Neuronal stem cell (in vitro differentiated cells): ENCODE results near the gene TCTA.

Source experiments
- DNase-seq: peaks from one replicate; pipeline ENCODE4 v3.0.0-alpha.2; 2013; ENCODE audit warnings: low spot score
- H2AFZ ChIP-seq: one replicate; pipeline ENCODE4 v1.6.1; 2013; ENCODE audit warnings: mild to moderate bottlenecking, low read length, inconsistent platforms
- H2AK5ac ChIP-seq: 2 replicates; pipeline ENCODE4 v1.6.1; 2013; ENCODE audit warnings: low read depth, mild to moderate bottlenecking, inconsistent platforms, low read length, moderate library complexity, mixed read lengths
- H2BK120ac ChIP-seq: 2 replicates; pipeline ENCODE4 v1.6.1; 2013; ENCODE audit warnings: low read depth, mild to moderate bottlenecking, inconsistent platforms, low read length, moderate library complexity, mixed read lengths
- H2BK12ac ChIP-seq: one replicate; pipeline ENCODE4 v1.6.1; 2013; ENCODE audit warnings: low read length, inconsistent platforms
- H2BK15ac ChIP-seq: 2 replicates; pipeline ENCODE4 v1.6.1; 2013; ENCODE audit warnings: mild to moderate bottlenecking, low read length, inconsistent platforms, mixed read lengths
- H2BK5ac ChIP-seq: one replicate; pipeline ENCODE4 v1.6.1; 2013; ENCODE audit warnings: inconsistent platforms, mild to moderate bottlenecking, low read length, moderate library complexity
- H3K14ac ChIP-seq: one replicate; pipeline ENCODE4 v1.6.1; 2013; ENCODE audit warnings: low read length, inconsistent platforms
- H3K18ac ChIP-seq: 2 replicates; pipeline ENCODE4 v1.6.1; 2013; ENCODE audit warnings: low read length, inconsistent platforms
- H3K23ac ChIP-seq: 2 replicates; pipeline ENCODE4 v1.6.1; 2013; ENCODE audit warnings: low read depth, mild to moderate bottlenecking, mixed read lengths, low read length, inconsistent platforms; ENCODE audit not compliant: poor library complexity
- H3K27ac ChIP-seq: replicated peaks from 3 replicates; pipeline ENCODE4 v1.5.1; 2013; ENCODE audit warnings: low read length, inconsistent platforms
- H3K27me3 ChIP-seq, 3 experiments: 2 replicates each; pipeline ENCODE4 v1.6.1; 2013; ENCODE audit warnings: low read length in 3 of 3, mild to moderate bottlenecking in 2 of 3, inconsistent platforms in 1 of 3, low read depth in 1 of 3, mixed read lengths in 1 of 3, moderate library complexity in 1 of 3; ENCODE audit not compliant: control insufficient read depth in 3 of 3, insufficient read depth in 3 of 3
- H3K36me3 ChIP-seq, 2 donors: replicated peaks in 1 of 2; 2 replicates each; pipeline ENCODE4 v1.6.1; 2013; ENCODE audit warnings: low read length in 2 of 2; ENCODE audit not compliant: control insufficient read depth in 2 of 2, insufficient read depth in 2 of 2
- H3K4ac ChIP-seq: 2 replicates; pipeline ENCODE4 v1.6.1; 2013; ENCODE audit warnings: inconsistent platforms, mild to moderate bottlenecking, low read length, moderate library complexity
- H3K4me1 ChIP-seq, 2 donors: 1 replicate in 1 of 2; 2 replicates in 1 of 2; pipeline ENCODE4 v1.6.1; 2013; ENCODE audit warnings: low read length in 2 of 2, low read depth in 1 of 2; ENCODE audit not compliant: control insufficient read depth in 2 of 2, insufficient read depth in 1 of 2
- H3K4me2 ChIP-seq: one replicate; pipeline ENCODE4 v1.6.1; 2013; ENCODE audit warnings: mild to moderate bottlenecking, low read length, inconsistent platforms; ENCODE audit not compliant: insufficient read depth, poor library complexity, severe bottlenecking
- H3K4me3 ChIP-seq, 2 donors: 2 replicates each; pipeline ENCODE4 v1.5.1; 2013; ENCODE audit warnings: low read length in 2 of 2, mild to moderate bottlenecking in 2 of 2, inconsistent platforms in 1 of 2, moderate library complexity in 1 of 2
- H3K79me1 ChIP-seq: one replicate; pipeline ENCODE4 v1.6.1; 2013; ENCODE audit warnings: low read depth, mild to moderate bottlenecking, inconsistent platforms, low read length, moderate library complexity
- H3K9ac ChIP-seq: one replicate; pipeline ENCODE4 v1.6.1; 2013; ENCODE audit warnings: mild to moderate bottlenecking, low read depth, low read length, inconsistent platforms; ENCODE audit not compliant: poor library complexity
- H3K9me3 ChIP-seq, 2 donors: replicated peaks in 1 of 2; 2 replicates each; pipeline versions ENCODE3 to v1.6.1; 2013; ENCODE audit warnings: low read length in 2 of 2, mild to moderate bottlenecking in 2 of 2, inconsistent platforms in 1 of 2, low read depth in 1 of 2, mixed read lengths in 1 of 2, moderate library complexity in 1 of 2; ENCODE audit not compliant: control insufficient read depth in 2 of 2, insufficient read depth in 1 of 2
- H4K8ac ChIP-seq: one replicate; pipeline ENCODE4 v1.6.1; 2013; ENCODE audit warnings: low read depth, mild to moderate bottlenecking, inconsistent platforms, low read length, moderate library complexity
- H4K91ac ChIP-seq: one replicate; pipeline ENCODE4 v1.6.1; 2013; ENCODE audit warnings: low read length, low read depth, mild to moderate bottlenecking, inconsistent platforms; ENCODE audit not compliant: poor library complexity
- WGBS, 2 donors: extraction: QIAGEN DNeasy Blood & Tissue Kit; methylation state at CpG; one replicate each; pipeline ENCODE4 v1.1.7; 2013; ENCODE audit warnings: missing lambda C conversion rate in 2 of 2, mixed read lengths in 1 of 2; ENCODE audit not compliant: insufficient read length in 2 of 2, insufficient replicate concordance in 1 of 2; ENCODE audit errors: extremely low coverage in 2 of 2; 5-methylcytosine and 5-hydroxymethylcytosine counted together

The TCTA gene

DNA sequence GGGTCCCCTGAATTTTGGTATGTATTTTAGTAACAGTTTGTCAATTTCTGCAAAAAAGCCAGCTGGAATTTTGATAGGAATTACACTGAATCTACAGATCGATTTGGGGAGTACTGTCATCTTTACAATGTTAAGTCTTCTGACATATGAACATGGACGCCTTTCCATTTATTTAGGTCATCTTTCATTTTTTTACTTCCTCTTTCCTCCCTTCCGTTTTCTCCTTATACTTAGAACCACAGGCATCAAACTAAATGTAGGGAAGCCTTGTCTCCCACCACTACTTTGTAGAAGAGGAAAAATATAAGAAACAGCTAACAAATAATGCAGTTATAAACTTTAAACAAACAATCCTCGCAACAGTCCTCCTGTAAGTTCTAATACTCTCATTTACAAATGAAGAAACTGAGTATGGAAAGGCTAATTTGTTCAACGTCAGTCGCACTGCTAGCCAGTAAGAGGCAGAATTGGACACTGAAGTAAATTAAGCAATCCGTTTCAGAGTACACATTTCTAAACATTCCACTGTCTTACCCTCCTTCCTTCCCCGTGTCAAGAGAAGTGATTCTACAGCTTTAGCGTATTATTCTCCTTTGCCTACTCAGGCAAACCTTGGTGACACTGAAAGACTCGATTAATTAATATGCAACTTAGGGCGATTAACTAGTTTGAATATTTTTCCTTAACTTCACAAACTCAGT, 26.0 kb upstream of the TCTA start:
- H3K4me3 ChIP-seq: no peak overlapping the region
- no peak overlapping the region for H2AFZ ChIP-seq
- no peak overlapping the region for H2BK12ac ChIP-seq
- no peak overlapping the region for H3K23ac ChIP-seq
- no CpG with 5 or more reads among the region's 11 CpGs for WGBS, 2 donors
- no peak overlapping the region for H4K8ac ChIP-seq
- no peaks in the 10 kb centered on the region for H3K4me1 ChIP-seq
- no peak overlapping the region for H2BK5ac ChIP-seq
- H3K36me3 ChIP-seq: peaks cover 0 to 30% of the 10 kb centered on the region in 2 donors
- no peak overlapping the region for H2BK120ac ChIP-seq
- no peak overlapping the region for H3K9ac ChIP-seq
- no peak for DNase-seq
- H3K4me2 ChIP-seq: no peak overlapping the region
- H3K27me3 ChIP-seq: no peaks in the 10 kb centered on the region
- peaks cover 2% of the 10 kb centered on the region for H3K79me1 ChIP-seq
- H3K27ac ChIP-seq: no peak overlapping the region
- H2BK15ac ChIP-seq: no peak overlapping the region
- H3K14ac ChIP-seq: no peak overlapping the region
- no peak overlapping the region for H3K4ac ChIP-seq
- peaks cover 0 to 8% of the 10 kb centered on the region in 2 donors for H3K9me3 ChIP-seq
- H3K18ac ChIP-seq: no peak overlapping the region
- H2AK5ac ChIP-seq: no peak overlapping the region
- no peak overlapping the region for H4K91ac ChIP-seq

DNA sequence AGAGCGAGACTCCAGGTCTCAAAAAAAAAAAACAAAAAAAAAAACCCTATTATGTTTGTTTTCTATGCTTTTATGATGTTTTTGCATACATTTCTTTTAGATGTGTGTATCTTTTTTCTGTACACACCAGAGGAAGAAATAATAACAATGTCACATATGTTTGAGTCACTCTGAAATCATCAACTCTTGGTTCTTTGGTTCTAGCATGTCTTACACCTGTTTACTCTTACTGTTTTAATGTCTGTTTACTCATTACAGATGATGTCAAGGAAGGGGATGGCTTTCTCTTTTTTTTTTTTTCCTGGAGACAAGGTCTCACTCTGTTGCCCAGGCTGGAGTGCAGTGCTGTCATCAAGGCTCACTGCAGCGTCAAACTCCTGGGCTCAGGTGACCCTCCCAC, 24.5 kb upstream of the TCTA start:
- Histone ChIP-seq H3K36me3 (peaks cover 0 to 36% of the 10 kb centered on the region in 2 donors), H3K4me2 (no peak overlapping the region), H3K4ac (no peak overlapping the region), H3K79me1 (peaks cover 2% of the 10 kb centered on the region), H2BK12ac (no peak overlapping the region), H2AK5ac (no peak overlapping the region), H2BK15ac (no peak overlapping the region), H2BK120ac (no peak overlapping the region), H4K91ac (no peak overlapping the region), H3K18ac (no peak overlapping the region), H3K14ac (no peak overlapping the region), H3K4me3 (no peak overlapping the region), H3K27ac (no peak overlapping the region), H3K9me3 (peaks cover 0 to 8% of the 10 kb centered on the region in 2 donors), H4K8ac (no peak overlapping the region), H3K9ac (no peak overlapping the region), H2AFZ (no peak overlapping the region), H3K27me3 (no peaks in the 10 kb centered on the region), H3K4me1 (no peaks in the 10 kb centered on the region), H3K23ac (no peak overlapping the region), H2BK5ac (no peak overlapping the region)
- no peak for DNase-seq
- no CpG with 5 or more reads among the region's 2 CpGs for WGBS, 2 donors

DNA sequence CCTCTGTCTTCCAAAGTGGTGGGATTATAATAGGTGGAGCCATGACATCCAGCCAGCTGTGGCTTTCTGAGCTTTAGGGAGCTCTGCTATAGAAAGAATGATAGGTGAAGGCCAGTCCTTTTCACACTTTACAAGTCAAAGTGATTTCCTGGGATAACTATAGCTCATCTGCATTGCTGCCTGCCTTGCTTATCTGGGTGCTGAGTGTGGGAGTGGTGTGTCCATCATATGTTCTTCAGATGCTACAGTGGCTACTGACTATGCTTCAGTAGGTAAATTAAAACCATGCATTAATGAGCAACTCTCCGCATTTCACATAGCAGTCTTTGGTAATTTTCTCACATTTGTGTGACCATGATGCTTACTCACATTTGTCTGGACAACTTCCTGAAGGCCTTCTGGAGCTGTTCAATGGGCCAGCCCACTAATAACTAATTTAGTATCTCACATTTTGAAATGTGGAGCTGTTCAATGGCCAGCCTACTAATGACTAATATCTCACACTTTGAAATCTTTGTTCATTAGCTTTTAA, 23.9 kb upstream of the TCTA start:
- no peak for DNase-seq
- Histone ChIP-seq H2BK12ac (no peak overlapping the region), H2AK5ac (no peak overlapping the region), H3K18ac (no peak overlapping the region), H3K27ac (no peak overlapping the region), H2BK120ac (no peak overlapping the region), H3K4me2 (no peak overlapping the region), H2BK5ac (no peak overlapping the region), H3K4me3 (no peak overlapping the region), H3K23ac (no peak overlapping the region), H3K36me3 (peaks cover 2 to 40% of the 10 kb centered on the region in 2 donors), H3K4me1 (no peaks in the 10 kb centered on the region), H3K27me3 (no peaks in the 10 kb centered on the region), H4K8ac (no peak overlapping the region), H2BK15ac (no peak overlapping the region), H3K14ac (no peak overlapping the region), H3K9ac (no peak overlapping the region), H3K9me3 (peaks cover 0 to 8% of the 10 kb centered on the region in 2 donors), H3K4ac (no peak overlapping the region), H3K79me1 (peaks cover 2% of the 10 kb centered on the region), H2AFZ (no peak overlapping the region), H4K91ac (no peak overlapping the region)
- no CpG with 5 or more reads among the region's 1 CpG for WGBS, 2 donors

DNA sequence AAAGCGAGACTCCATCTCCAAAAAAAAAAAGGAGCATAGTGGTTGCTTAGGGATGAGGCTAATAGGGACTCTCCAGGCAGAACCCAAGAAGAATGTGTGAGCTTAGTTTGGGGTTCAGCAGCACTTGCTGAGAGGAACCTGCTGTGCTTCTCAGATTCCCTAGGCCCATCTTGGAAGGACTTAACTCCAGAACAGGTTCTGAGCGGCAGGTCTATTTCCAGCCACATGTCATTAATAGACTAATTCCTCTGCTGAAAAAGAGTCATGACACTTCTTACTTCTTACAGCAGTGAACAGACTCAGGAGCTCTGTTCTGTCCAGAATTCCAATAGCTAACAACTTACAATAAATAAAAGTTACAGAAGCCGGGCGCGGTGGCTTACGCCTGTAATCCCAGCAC, 22.9 kb upstream of the TCTA start:
- H2BK5ac ChIP-seq: no peak overlapping the region
- H3K4me2 ChIP-seq: no peak overlapping the region
- no peak overlapping the region for H3K27ac ChIP-seq
- H3K18ac ChIP-seq: no peak overlapping the region
- H2BK120ac ChIP-seq: no peak overlapping the region
- H3K4me3 ChIP-seq: no peak overlapping the region
- no peak overlapping the region for H2BK15ac ChIP-seq
- H3K9ac ChIP-seq: no peak overlapping the region
- H3K23ac ChIP-seq: no peak overlapping the region
- no peak overlapping the region for H4K8ac ChIP-seq
- no peak overlapping the region for H4K91ac ChIP-seq
- peaks cover 0 to 8% of the 10 kb centered on the region in 2 donors for H3K9me3 ChIP-seq
- no CpG with 5 or more reads among the region's 6 CpGs for WGBS, 2 donors
- H3K14ac ChIP-seq: no peak overlapping the region
- no peak overlapping the region for H2BK12ac ChIP-seq
- no peak overlapping the region for H3K4ac ChIP-seq
- no peak for DNase-seq
- H2AFZ ChIP-seq: no peak overlapping the region
- H2AK5ac ChIP-seq: no peak overlapping the region
- H3K27me3 ChIP-seq: no peaks in the 10 kb centered on the region
- peaks cover 2 to 43% of the 10 kb centered on the region in 2 donors for H3K36me3 ChIP-seq
- H3K4me1 ChIP-seq: no peaks in the 10 kb centered on the region
- H3K79me1 ChIP-seq: peaks cover 2% of the 10 kb centered on the region
